NB4 (cell line): ENCODE measurements around the gene NXPH4.
A peak's percentile ranks its signal among the peaks of the same experiment; 100 is the strongest.

Experiments used
- DNase-seq: peaks from one replicate; pipeline ENCODE4 v3.0.0; 2010; ENCODE audit warnings: low read depth
- H3K4me3 ChIP-seq: one replicate; pipeline ENCODE4 v1.5.1; 2011; ENCODE audit warnings: mild to moderate bottlenecking, low read depth, low read length, moderate library complexity
- MYC ChIP-seq: IDR thresholded peaks from 2 replicates; pipeline ENCODE4 v1.6.1; 2011; ENCODE audit warnings: low read depth, low read length
- POLR2A ChIP-seq: IDR thresholded peaks from 2 replicates; pipeline ENCODE4 v1.6.1; 2011; ENCODE audit warnings: mild to moderate bottlenecking; ENCODE audit not compliant: insufficient read length; ENCODE audit errors: extremely low read depth
- TF ChIP-seq, protein P1 (sequence below): IDR thresholded peaks from one replicate; pipeline ENCODE4 v1.5.1; 2012; ENCODE audit warnings: low read depth, low read length
- TF ChIP-seq, protein P2 (sequence below): IDR thresholded peaks from 2 replicates; pipeline ENCODE4 v1.6.1; 2011; ENCODE audit warnings: low read depth, low read length

The NXPH4 gene

DNA sequence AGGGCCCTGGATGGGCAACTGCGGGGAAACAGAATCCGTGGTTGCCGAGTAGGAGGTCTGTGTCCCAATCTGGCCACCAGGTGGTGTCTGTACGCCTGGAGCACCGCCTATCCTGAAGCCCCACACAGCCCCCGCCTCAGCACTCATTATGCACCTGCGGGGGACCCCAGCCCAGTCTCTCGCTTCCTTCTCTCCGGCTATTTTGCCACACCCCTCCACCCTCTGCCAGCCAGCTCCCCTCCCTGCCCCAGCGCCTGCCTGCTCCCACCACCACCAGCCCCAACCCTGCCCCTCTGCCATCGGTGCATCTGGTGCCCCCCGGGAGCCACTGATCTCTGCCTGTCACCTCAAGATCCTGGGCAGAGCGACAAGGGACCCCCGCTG lies 2.2 kb upstream of the NXPH4 start:
- H3K4me3 ChIP-seq = no peak overlapping the region
- DNase-seq = peak; percentile 74
- no peak for TF ChIP-seq POLR2A
- TF ChIP-seq, protein P1, sequence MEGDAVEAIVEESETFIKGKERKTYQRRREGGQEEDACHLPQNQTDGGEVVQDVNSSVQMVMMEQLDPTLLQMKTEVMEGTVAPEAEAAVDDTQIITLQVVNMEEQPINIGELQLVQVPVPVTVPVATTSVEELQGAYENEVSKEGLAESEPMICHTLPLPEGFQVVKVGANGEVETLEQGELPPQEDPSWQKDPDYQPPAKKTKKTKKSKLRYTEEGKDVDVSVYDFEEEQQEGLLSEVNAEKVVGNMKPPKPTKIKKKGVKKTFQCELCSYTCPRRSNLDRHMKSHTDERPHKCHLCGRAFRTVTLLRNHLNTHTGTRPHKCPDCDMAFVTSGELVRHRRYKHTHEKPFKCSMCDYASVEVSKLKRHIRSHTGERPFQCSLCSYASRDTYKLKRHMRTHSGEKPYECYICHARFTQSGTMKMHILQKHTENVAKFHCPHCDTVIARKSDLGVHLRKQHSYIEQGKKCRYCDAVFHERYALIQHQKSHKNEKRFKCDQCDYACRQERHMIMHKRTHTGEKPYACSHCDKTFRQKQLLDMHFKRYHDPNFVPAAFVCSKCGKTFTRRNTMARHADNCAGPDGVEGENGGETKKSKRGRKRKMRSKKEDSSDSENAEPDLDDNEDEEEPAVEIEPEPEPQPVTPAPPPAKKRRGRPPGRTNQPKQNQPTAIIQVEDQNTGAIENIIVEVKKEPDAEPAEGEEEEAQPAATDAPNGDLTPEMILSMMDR = peak; percentile 86
- no peak for TF ChIP-seq MYC

DNA sequence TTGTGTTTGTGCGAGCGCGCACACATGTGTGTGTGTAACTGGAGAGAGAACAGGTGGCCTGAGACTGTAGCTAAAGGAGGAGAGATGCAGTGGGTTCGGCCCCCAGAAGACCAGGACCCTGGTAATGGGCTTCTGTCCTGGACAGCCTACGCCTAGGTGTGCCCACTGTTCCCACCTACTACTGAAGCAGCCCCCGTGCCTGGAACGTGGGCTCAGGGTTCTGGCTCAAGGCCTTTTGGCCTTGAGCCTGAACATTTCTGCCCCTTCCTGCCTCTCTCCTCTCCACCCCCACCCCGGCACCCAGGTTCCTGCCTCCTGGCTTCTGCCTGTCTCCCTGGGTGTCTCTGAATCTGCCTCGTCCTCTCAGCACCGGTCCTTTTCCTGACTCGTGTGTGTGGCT lies 1.5 kb upstream of the NXPH4 start:
- TF ChIP-seq, protein P2, sequence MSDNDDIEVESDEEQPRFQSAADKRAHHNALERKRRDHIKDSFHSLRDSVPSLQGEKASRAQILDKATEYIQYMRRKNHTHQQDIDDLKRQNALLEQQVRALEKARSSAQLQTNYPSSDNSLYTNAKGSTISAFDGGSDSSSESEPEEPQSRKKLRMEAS = no peak
- no peak for TF ChIP-seq POLR2A
- TF ChIP-seq MYC = no peak
- TF ChIP-seq, protein P1 = no peak
- no peak overlapping the region for H3K4me3 ChIP-seq
- DNase-seq = no peak

DNA sequence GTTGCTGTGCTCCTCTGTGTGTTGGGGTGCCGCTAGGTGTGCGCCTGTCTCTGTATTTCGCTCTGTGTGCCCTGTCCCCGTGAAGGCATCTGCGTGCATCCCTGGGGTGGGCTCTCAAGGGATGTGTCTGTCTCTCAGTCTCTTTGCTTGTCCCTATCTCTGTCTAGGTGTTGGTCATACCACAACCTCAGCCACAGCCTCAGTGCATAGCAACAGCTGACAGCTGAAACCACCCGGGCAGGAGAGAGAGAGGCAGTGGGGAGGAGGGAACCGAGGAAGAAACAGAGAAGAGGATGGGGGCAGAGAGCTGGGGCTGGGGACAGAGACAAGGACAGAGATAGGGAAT lies 953 bp upstream of the NXPH4 start:
- DNase-seq = peak; percentile 35
- H3K4me3 ChIP-seq = no peak overlapping the region
- TF ChIP-seq, protein P2 = no peak
- TF ChIP-seq POLR2A (no peak), MYC (no peak)
- TF ChIP-seq, protein P1 = no peak

DNA sequence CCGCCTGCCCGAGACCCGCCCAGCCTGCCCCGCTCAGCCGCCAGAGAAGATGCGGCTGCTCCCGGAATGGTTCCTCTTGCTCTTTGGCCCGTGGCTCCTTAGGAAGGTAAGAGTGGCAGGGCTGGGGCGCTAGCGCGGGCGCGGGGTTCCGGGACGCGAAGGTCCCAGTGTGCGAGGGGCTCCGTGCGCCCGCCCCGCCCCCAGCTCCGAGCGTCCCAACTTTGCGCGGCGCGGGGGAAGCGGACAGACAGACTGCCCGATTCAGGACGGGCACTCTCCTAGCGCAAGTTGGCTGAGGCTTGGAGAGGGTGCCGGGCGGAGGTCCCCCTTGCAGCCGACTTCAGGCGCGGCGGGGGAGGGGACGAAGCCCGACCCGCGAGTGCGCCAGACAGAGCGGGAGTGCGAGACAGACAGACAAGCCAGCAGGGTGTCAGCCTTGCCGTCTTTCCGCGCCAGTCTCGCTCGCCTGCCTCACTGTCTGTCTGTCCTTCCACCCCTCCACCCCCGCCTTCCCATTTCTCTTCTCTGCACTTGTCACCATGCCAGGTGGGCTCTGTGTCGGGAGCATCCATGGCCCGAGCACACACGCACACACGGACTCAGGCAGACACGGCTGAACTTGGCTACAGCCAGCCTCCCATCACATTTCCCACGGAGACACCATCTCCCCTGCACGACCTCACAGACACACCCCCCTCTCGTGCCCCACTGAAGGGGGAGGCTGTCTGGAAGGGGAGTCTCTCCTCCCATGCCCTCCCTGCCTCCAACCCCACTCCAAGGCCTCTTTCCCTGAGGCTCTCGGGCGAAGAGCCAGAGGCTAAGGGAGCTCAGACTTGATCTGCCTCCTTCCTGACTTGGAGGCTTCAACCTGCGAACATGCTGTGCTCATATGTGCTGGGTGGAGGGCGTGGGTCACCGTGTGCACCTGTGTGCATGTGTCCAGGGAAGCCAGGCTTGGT lies 606 bp downstream of the NXPH4 start:
- no peak overlapping the region for H3K4me3 ChIP-seq
- peak; percentile 49 for DNase-seq
- no peak for TF ChIP-seq POLR2A
- TF ChIP-seq, protein P1 = no peak
- TF ChIP-seq MYC = no peak
- TF ChIP-seq, protein P2 = no peak

DNA sequence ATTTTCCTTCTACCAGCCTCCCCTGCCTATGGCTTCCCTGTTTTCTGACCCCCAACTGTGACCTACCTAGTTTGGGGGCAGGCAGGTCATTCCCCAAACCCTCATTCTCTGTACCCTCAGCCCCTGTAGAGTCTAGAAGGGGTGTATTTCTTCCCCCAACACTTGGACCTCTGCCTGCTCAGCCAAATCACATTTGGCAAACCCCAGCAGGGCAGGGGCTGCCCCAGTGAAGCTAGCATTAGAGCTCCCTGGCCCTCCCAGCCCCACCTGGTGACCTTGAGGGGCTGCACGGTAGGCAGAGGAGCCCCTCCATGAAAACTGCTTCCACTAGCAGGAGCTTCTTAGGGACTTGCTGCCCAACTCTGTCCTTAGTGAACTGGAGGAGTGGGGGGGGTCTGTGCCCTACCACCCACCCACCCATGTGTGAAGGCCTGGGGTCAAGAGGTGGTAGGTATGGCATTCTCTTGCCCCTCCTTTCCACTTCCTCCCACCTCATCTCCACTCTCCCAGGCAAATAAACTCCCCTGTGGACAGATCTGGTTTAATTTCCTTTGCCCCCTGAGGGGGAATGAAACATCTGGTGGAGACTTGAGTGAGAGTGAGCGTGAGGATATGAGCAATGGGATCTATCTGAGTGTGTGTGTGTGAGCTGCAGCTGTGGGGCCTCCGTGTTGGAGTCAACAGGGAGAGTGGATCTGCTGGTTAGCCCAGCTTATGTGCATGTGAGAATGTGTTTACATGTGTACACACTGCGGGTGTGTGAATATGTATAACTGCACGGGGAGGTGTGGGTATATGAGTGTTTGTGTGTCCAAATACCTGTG lies 1.6 kb downstream of the NXPH4 start:
- no peak for DNase-seq
- no peak overlapping the region for H3K4me3 ChIP-seq
- TF ChIP-seq, protein P1 = no peak
- TF ChIP-seq MYC = no peak
- TF ChIP-seq POLR2A = no peak
- TF ChIP-seq, protein P2 = no peak
